ENCODE measurements around the gene IDH2. TPM values are rescaled to one million over a fixed set of nuclear protein-coding genes. Genes with fewer than 3 reads are reported as not detected.

Gene IDH2
- total RNA-seq, 3 donors from 2014 or later (not counting 1 experiment from before 2014, with no cell fraction given) = 72.3 to 91.5 (median 81.0) TPM

DNA sequence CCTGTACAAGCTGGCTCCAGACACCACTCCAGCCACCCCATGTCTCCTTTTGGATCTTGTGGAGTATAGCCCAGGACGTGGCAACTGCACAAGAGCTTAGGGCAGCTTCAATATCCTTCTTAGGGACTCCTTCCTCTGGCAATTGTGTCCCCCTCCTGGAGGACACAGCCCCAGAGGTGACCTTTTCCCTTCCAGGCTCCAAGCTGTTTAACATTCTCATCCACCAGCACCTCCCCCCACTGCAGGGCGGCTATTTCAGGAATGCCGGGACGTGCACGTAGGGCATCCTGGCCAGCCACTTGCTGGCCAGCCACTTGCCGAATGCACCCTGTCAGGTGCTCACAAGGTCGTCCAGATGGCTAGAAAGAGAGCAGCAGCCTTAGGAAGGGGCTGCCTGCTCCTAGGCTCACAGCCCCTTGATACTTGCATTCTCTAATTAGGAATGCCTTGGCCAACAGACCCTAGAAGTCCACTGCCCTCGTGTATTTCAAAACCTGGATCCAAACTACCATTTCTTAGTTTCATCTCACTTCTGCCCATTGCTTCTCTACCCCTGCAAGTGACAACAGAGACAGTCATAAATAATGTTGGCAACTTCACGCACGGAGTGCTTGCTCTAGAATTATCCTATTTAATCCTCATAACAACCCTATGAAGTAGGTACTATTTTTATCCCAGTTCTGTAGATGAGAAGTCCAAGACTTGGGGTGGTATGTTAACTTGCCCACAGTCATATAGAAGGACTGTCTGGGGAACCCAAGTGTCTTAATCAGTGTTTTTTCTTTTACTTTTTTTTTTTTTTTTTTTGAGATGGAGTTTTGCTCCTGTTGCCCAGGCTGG is 24.5 kb upstream of the IDH2 start:
- Histone ChIP-seq H3K36me3 (ENCODE audit: control insufficient read depth, insufficient read depth, low read length) (no peaks in the 10 kb centered on the region), H3K27me3 (ENCODE audit: control insufficient read depth, insufficient read depth, low read length) (no peaks in the 10 kb centered on the region), H3K4me3 (ENCODE audit: low read length) (no peak overlapping the region), H3K4me1 (ENCODE audit: control insufficient read depth, insufficient read depth, low read length) (no peaks in the 10 kb centered on the region), H3K9me3 (ENCODE audit: control insufficient read depth, insufficient read depth, low read length) (no peaks in the 10 kb centered on the region), H3K27ac (ENCODE audit: low read length) (no peak overlapping the region)
- peaks cover 6 to 11% of the 10 kb centered on the region in 2 donors for H3K27me3 Mint-ChIP-seq (ENCODE audit: low read depth in 2 of 2)
- no peaks in the 10 kb centered on the region for H3K36me3 Mint-ChIP-seq
- no peaks in the 10 kb centered on the region for H3K4me1 Mint-ChIP-seq
- WGBS (ENCODE audit: insufficient coverage) = 69% methylated on average over 10 of the region's 10 CpGs
- H3K27ac Mint-ChIP-seq = no peak overlapping the region
- intact Hi-C loops (cut with micrococcal nuclease) = no loop called here
- no peak overlapping the region for H3K4me3 Mint-ChIP-seq
- TF ChIP-seq, protein P1, sequence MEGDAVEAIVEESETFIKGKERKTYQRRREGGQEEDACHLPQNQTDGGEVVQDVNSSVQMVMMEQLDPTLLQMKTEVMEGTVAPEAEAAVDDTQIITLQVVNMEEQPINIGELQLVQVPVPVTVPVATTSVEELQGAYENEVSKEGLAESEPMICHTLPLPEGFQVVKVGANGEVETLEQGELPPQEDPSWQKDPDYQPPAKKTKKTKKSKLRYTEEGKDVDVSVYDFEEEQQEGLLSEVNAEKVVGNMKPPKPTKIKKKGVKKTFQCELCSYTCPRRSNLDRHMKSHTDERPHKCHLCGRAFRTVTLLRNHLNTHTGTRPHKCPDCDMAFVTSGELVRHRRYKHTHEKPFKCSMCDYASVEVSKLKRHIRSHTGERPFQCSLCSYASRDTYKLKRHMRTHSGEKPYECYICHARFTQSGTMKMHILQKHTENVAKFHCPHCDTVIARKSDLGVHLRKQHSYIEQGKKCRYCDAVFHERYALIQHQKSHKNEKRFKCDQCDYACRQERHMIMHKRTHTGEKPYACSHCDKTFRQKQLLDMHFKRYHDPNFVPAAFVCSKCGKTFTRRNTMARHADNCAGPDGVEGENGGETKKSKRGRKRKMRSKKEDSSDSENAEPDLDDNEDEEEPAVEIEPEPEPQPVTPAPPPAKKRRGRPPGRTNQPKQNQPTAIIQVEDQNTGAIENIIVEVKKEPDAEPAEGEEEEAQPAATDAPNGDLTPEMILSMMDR (IDR thresholded peaks at IDR 0.05) = no peak
- DNase-seq = no peak
- ATAC-seq = no peak
- H3K9me3 Mint-ChIP-seq = no peaks in the 10 kb centered on the region

DNA sequence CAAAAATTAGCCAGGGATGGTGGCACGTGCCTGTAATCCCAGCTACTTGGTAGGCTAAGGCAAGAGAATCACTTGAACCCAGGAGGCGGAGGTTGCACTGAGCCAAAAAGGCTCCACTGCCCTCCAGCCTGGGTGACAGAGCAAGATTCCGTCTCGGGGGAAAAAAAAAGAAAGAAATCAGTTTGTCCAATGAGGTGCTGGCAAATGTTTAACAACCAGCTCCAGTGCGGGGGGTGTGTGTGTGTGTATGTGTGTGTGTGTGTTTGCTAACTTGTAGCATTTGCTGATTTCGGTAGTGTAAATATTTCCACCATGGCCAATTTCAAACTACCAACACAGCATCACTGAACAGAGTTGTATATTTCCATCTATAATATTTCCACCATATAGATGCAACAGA is 23.8 kb upstream of the IDH2 start:
- Histone ChIP-seq H3K4me1 (ENCODE audit: control insufficient read depth, insufficient read depth, low read length) (no peaks in the 10 kb centered on the region), H3K9me3 (ENCODE audit: control insufficient read depth, insufficient read depth, low read length) (no peaks in the 10 kb centered on the region), H3K36me3 (ENCODE audit: control insufficient read depth, insufficient read depth, low read length) (no peaks in the 10 kb centered on the region), H3K27ac (ENCODE audit: low read length) (no peak overlapping the region), H3K27me3 (ENCODE audit: control insufficient read depth, insufficient read depth, low read length) (no peaks in the 10 kb centered on the region), H3K4me3 (ENCODE audit: low read length) (no peak overlapping the region)
- Mint-ChIP-seq H3K9me3 (no peaks in the 10 kb centered on the region), H3K4me1 (no peaks in the 10 kb centered on the region), H3K36me3 (no peaks in the 10 kb centered on the region), H3K4me3 (no peak overlapping the region), H3K27me3 (ENCODE audit: low read depth in 2 of 2) (peaks cover 6 to 11% of the 10 kb centered on the region in 2 donors), H3K27ac (no peak overlapping the region)
- TF ChIP-seq, protein P1 (IDR thresholded peaks at IDR 0.05) = no peak
- WGBS (ENCODE audit: insufficient coverage) = 94% methylated on average over 5 of the region's 6 CpGs
- ATAC-seq (no peak), DNase-seq (no peak)
- intact Hi-C loops (cut with micrococcal nuclease) = no loop called here

DNA sequence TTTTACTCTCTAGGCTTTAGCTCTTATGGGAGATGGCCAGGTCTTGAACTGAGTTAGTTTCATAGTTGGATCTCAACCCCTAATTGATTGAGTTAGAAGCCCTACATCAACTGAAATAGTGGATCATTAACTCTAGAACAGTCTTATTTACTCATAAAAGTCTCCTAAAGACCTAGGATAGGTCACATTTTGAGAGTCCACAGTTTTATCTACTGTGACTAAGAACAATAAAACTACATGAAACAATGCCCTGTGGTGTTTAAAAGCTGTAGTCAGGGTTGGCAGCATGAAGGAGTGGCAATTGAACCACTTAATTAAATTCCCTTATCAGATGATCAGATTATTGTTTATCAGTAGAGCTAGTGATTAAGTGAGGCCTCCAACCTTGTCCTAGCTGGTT is 22.2 kb upstream of the IDH2 start:
- Histone ChIP-seq H3K9me3 (ENCODE audit: control insufficient read depth, insufficient read depth, low read length) (no peaks in the 10 kb centered on the region), H3K36me3 (ENCODE audit: control insufficient read depth, insufficient read depth, low read length) (no peaks in the 10 kb centered on the region), H3K4me3 (ENCODE audit: low read length) (no peak overlapping the region), H3K27ac (ENCODE audit: low read length) (no peak overlapping the region), H3K4me1 (ENCODE audit: control insufficient read depth, insufficient read depth, low read length) (no peaks in the 10 kb centered on the region), H3K27me3 (ENCODE audit: control insufficient read depth, insufficient read depth, low read length) (no peaks in the 10 kb centered on the region)
- Mint-ChIP-seq H3K9me3 (no peaks in the 10 kb centered on the region), H3K27me3 (ENCODE audit: low read depth in 2 of 2) (peaks cover 9 to 14% of the 10 kb centered on the region in 2 donors), H3K36me3 (no peaks in the 10 kb centered on the region), H3K4me3 (no peak overlapping the region), H3K27ac (no peak overlapping the region), H3K4me1 (no peaks in the 10 kb centered on the region)
- ATAC-seq (no peak), DNase-seq (no peak)
- intact Hi-C loops (cut with micrococcal nuclease) = no loop called here
- TF ChIP-seq, protein P1 (IDR thresholded peaks at IDR 0.05) = no peak

DNA sequence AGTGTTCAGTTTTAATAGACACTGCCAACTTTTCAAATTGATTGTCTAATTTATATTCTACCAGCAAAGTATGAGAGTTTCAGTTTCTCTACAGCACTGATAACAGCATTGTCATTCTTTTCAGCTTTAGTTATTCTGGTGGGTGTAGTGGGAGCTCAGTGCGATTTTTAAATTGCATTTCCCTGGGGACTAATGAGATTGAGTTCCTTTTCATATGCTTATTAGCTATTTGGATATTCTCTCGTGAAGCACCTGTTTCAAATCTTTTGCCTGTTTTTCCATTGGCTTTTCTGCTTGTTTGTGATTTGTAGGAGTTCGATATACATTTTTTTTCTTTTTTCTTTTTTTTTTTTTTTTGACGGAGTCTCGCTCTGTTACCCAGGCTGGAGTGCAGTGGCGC is 18.8 kb upstream of the IDH2 start:
- H3K4me1 Mint-ChIP-seq = no peaks in the 10 kb centered on the region
- no peak overlapping the region for H3K27ac Mint-ChIP-seq
- no peak overlapping the region for H3K27ac ChIP-seq (ENCODE audit: low read length)
- H3K27me3 ChIP-seq (ENCODE audit: control insufficient read depth, insufficient read depth, low read length) = no peaks in the 10 kb centered on the region
- DNase-seq (no peak), ATAC-seq (no peak)
- no peaks in the 10 kb centered on the region for H3K36me3 ChIP-seq (ENCODE audit: control insufficient read depth, insufficient read depth, low read length)
- intact Hi-C loops (cut with micrococcal nuclease) = no loop called here
- H3K4me3 ChIP-seq (ENCODE audit: low read length) = no peak overlapping the region
- H3K4me1 ChIP-seq (ENCODE audit: control insufficient read depth, insufficient read depth, low read length) = no peaks in the 10 kb centered on the region
- no peaks in the 10 kb centered on the region for H3K36me3 Mint-ChIP-seq
- WGBS (ENCODE audit: insufficient coverage) = 90% methylated on average over 2 of the region's 6 CpGs
- H3K27me3 Mint-ChIP-seq (ENCODE audit: low read depth in 2 of 2) = peaks cover 0 to 8% of the 10 kb centered on the region in 2 donors
- no peak overlapping the region for H3K4me3 Mint-ChIP-seq
- H3K9me3 ChIP-seq (ENCODE audit: control insufficient read depth, insufficient read depth, low read length) = no peaks in the 10 kb centered on the region
- TF ChIP-seq, protein P1 (IDR thresholded peaks at IDR 0.05) = no peak
- no peaks in the 10 kb centered on the region for H3K9me3 Mint-ChIP-seq
